ENCODE results near the gene ACOXL. TPM values are rescaled to one million over a fixed set of nuclear protein-coding genes. Genes with fewer than 3 reads are reported as not detected.

ACOXL gene
- total and polyA plus RNA-seq, 9 of the 15 experiments (the other 6 are each of a cell fraction or from before 2014, with no cell fraction given) = 0.31 to 0.56 TPM; not detected in 7

DNA sequence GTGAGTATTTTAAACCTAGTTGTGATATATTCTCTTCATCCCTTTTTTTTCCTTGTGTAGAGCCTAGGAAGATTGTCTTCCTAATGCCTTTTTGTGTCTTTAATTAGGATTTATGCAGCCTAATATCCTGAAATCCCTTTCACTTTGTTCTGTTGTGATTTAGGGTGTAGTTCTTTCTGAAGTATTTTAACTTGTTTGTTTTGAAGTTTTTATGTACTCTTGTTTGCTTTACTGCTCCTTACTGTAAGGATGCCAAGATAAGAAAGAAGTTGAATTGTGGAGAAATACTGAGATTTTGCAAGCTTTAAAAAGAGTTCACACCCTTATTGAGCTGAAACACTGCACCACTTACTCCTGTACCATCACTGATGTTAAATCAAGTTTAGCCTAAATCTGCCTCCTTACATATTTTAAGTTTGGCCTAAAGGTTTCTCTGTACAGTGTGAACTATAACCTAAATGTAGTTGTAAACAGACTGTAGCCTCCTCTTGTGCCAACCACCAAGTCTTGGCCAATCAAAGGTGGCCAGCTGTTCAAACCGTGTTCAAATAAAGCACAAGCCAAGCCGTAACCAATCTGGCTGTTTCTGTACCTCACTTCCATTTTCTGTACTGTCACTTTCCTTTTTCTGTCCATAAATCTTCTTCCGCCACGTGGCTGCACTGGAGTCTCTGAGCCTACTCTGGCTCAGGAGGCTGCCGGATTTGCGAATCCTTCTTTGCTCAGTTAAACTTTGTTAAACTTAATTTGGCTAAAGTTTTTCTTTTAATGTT lies 17.7 kb upstream of the ACOXL start:
- no peak for DNase-seq (ENCODE audit: extremely low read depth in 1 of 4, low spot score in 3 of 4)
- Histone ChIP-seq H3K27ac (ENCODE audit: extremely low read depth, low read depth, low read length) (no peak overlapping the region), H3K9me1 (ENCODE audit: control insufficient read depth, insufficient read depth, low read length) (no peaks in the 10 kb centered on the region), H3K9ac (ENCODE audit: insufficient read depth in 1 of 2, low read depth in 2 of 2, low read length in 2 of 2) (no peak overlapping the region), H2AFZ (ENCODE audit: low read depth, low read length) (no peak overlapping the region; the same call in 1 of the 2 replicates), H3K36me3 (ENCODE audit: control insufficient read depth, insufficient read depth, low read length) (no peaks in the 10 kb centered on the region), H3K9me3 (replicated peaks; ENCODE audit: control insufficient read depth, insufficient read depth, low read depth, low read length) (no peaks in the 10 kb centered on the region), H4K20me1 (replicated peaks; ENCODE audit: control insufficient read depth, insufficient read depth, low read length) (no peaks in the 10 kb centered on the region), H3K4me2 (ENCODE audit: insufficient read depth, low read length) (no peak overlapping the region), H3K4me3 (no peak overlapping the region), H3K4me1 (replicated peaks in 1 of 2; ENCODE audit: control insufficient read depth in 2 of 2, insufficient read depth in 2 of 2, low read length in 2 of 2) (peaks cover 0 to 4% of the 10 kb centered on the region in 2 experiments; a peak in 2 of 5 replicates), H3K27me3 (ENCODE audit: control insufficient read depth in 2 of 2, insufficient read depth in 2 of 2, low read length in 2 of 2) (peaks cover 4 to 10% of the 10 kb centered on the region in 2 experiments; a peak in 2 of 5 replicates), H3K79me2 (ENCODE audit: control insufficient read depth, insufficient read depth, low read length) (no peaks in the 10 kb centered on the region)
- 27% methylated on average over 6 of the region's 6 CpGs for WGBS (ENCODE audit: insufficient coverage, low coverage, missing lambda C conversion rate)
- POLR2A ChIA-PET = interaction anchor here (0.8 kb wide), 1 partner anchor 56 kb away, joined by 3 read pairs; no protein-coding TSS in a partner anchor
- no peak for ATAC-seq
- intact Hi-C loops (cut with micrococcal nuclease) (no loop called here), in situ Hi-C loops (cut with MboI) (no loop called here)
- BruUV-seq (replicated peaks) = no TSS peak
- peak; percentile 51 for FAIRE-seq
- CTCF ChIA-PET (ENCODE audit: low intra/inter-chr PET ratio) = no interaction called here
- TF ChIP-seq ZNF507 (tag; conservative IDR thresholded peaks at IDR 0.05) (no peak), L3MBTL2 (IDR thresholded peaks at IDR 0.05) (peak; percentile 33; the same call in 1 of the 2 replicates), FOXM1 (IDR thresholded peaks at IDR 0.05; ENCODE audit: low read depth) (peak; percentile 27; the same call in 1 of the 2 replicates), FOXM1 (CRISPR knock-in tag; IDR thresholded peaks at IDR 0.05; ENCODE audit: low read depth) (no peak), ZSCAN32 (CRISPR knock-in tag; IDR thresholded peaks at IDR 0.05) (no peak), RAD51 (IDR thresholded peaks at IDR 0.05; ENCODE audit: borderline replicate concordance, low read depth) (0 out of 2 replicates have a peak, but pooled peaks have one; percentile 19), MEIS2 (IDR thresholded peaks at IDR 0.05; ENCODE audit: partially characterized antibody) (peak; percentile 92)
- TF ChIP-seq, protein P1, sequence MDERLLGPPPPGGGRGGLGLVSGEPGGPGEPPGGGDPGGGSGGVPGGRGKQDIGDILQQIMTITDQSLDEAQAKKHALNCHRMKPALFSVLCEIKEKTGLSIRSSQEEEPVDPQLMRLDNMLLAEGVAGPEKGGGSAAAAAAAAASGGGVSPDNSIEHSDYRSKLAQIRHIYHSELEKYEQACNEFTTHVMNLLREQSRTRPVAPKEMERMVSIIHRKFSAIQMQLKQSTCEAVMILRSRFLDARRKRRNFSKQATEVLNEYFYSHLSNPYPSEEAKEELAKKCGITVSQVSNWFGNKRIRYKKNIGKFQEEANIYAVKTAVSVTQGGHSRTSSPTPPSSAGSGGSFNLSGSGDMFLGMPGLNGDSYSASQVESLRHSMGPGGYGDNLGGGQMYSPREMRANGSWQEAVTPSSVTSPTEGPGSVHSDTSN (CRISPR knock-in tag; IDR thresholded peaks at IDR 0.05; ENCODE audit: low read depth) = no peak
- TF ChIP-seq, protein P1 (tag; conservative IDR thresholded peaks at IDR 0.05; ENCODE audit: low read depth) = peak; percentile 91
- TF ChIP-seq, protein P2, sequence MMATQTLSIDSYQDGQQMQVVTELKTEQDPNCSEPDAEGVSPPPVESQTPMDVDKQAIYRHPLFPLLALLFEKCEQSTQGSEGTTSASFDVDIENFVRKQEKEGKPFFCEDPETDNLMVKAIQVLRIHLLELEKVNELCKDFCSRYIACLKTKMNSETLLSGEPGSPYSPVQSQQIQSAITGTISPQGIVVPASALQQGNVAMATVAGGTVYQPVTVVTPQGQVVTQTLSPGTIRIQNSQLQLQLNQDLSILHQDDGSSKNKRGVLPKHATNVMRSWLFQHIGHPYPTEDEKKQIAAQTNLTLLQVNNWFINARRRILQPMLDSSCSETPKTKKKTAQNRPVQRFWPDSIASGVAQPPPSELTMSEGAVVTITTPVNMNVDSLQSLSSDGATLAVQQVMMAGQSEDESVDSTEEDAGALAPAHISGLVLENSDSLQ (IDR thresholded peaks at IDR 0.05) = peak; percentile 91
- TF ChIP-seq, protein P3, sequence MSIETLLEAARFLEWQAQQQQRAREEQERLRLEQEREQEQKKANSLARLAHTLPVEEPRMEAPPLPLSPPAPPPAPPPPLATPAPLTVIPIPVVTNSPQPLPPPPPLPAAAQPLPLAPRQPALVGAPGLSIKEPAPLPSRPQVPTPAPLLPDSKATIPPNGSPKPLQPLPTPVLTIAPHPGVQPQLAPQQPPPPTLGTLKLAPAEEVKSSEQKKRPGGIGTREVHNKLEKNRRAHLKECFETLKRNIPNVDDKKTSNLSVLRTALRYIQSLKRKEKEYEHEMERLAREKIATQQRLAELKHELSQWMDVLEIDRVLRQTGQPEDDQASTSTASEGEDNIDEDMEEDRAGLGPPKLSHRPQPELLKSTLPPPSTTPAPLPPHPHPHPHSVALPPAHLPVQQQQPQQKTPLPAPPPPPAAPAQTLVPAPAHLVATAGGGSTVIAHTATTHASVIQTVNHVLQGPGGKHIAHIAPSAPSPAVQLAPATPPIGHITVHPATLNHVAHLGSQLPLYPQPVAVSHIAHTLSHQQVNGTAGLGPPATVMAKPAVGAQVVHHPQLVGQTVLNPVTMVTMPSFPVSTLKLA (conservative IDR thresholded peaks at IDR 0.05) = 0 out of 4 replicates have a peak, but pooled peaks of 1 of the 2 experiments have one; percentile 38

Data from K562 (cell line).